HEK293T (cell line): ENCODE results near the gene HES2.

Source experiments
- ARNT ChIP-seq: fragments of 450-650 bp; IDR thresholded peaks from 2 replicates; pipeline ENCODE4 v1.6.1; 2017; ENCODE audit warnings: mild to moderate bottlenecking
- BHLHE40 ChIP-seq: fragments of 450-650 bp; IDR thresholded peaks from 2 replicates; pipeline ENCODE4 v1.6.1; 2016; ENCODE audit warnings: mild to moderate bottlenecking, moderate library complexity, borderline replicate concordance
- ELF4 ChIP-seq: fragments of 450-650 bp; IDR thresholded peaks from 2 replicates; pipeline ENCODE4 v1.6.1; 2017; ENCODE audit warnings: antibody characterized with exemption
- FOXA1 ChIP-seq: fragments of 450-650 bp; IDR thresholded peaks from 2 replicates; pipeline ENCODE4 v1.6.1; 2016; ENCODE audit warnings: mild to moderate bottlenecking
- FOXK2 ChIP-seq: fragments of 450-650 bp; IDR thresholded peaks from 2 replicates; pipeline ENCODE4 v1.6.1; 2016; ENCODE audit warnings: mild to moderate bottlenecking
- FOXM1 ChIP-seq: fragments of 450-650 bp; IDR thresholded peaks from 2 replicates; pipeline ENCODE4 v1.6.1; 2017; ENCODE audit warnings: mild to moderate bottlenecking, borderline replicate concordance
- HDGF ChIP-seq: fragments of 450-650 bp; IDR thresholded peaks from 2 replicates; pipeline ENCODE4 v1.6.1; 2017; ENCODE audit warnings: antibody characterized with exemption, borderline replicate concordance
- LEF1 ChIP-seq: fragments of 450-650 bp; IDR thresholded peaks from 2 replicates; pipeline ENCODE4 v1.6.1; 2017; ENCODE audit warnings: mild to moderate bottlenecking, borderline replicate concordance
- NFRKB ChIP-seq: fragments of 450-650 bp; IDR thresholded peaks from 2 replicates; pipeline ENCODE4 v1.6.1; 2016; ENCODE audit warnings: mild to moderate bottlenecking, moderate library complexity
- SP1 ChIP-seq: fragments of 450-650 bp; IDR thresholded peaks from 2 replicates; pipeline ENCODE4 v1.6.1; 2017
- SUZ12 ChIP-seq: fragments of 450-650 bp; IDR thresholded peaks from 2 replicates; pipeline ENCODE4 v1.6.1; 2016; ENCODE audit warnings: mild to moderate bottlenecking
- TARDBP ChIP-seq: fragments of 450-650 bp; IDR thresholded peaks from 2 replicates; pipeline ENCODE4 v1.6.1; 2016
- ZNF384 ChIP-seq: fragments of 450-650 bp; IDR thresholded peaks from 2 replicates; pipeline ENCODE4 v1.6.1; 2016
- TF ChIP-seq, protein P1 (sequence below): fragments of 450-650 bp; IDR thresholded peaks from 2 replicates; pipeline ENCODE4 v1.6.1; 2016

DNA sequence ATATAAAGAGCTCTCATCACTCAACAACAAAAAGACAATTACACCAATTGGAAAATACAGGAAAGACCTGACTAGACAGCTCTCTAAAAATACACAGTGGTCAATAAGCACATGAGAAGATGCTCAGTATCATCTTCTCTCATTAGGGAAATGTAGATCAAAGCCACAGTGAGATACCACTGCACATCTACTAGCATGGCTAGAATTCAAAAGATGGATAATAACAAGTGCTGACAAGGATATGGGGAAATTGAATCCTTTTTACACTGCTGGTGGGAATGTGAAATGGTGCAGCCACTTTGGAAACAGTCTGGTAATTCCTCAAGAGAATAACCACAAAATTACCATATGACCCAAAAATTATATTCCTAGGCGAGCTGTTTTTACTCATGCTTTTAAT lies 35.6 kb downstream of the HES2 start:
- no peak for TF ChIP-seq ZNF384
- TF ChIP-seq LEF1 = no peak
- TF ChIP-seq SUZ12 = no peak
- no peak for TF ChIP-seq ARNT
- no peak for TF ChIP-seq BHLHE40
- TF ChIP-seq FOXK2 = no peak
- TF ChIP-seq, protein P1, sequence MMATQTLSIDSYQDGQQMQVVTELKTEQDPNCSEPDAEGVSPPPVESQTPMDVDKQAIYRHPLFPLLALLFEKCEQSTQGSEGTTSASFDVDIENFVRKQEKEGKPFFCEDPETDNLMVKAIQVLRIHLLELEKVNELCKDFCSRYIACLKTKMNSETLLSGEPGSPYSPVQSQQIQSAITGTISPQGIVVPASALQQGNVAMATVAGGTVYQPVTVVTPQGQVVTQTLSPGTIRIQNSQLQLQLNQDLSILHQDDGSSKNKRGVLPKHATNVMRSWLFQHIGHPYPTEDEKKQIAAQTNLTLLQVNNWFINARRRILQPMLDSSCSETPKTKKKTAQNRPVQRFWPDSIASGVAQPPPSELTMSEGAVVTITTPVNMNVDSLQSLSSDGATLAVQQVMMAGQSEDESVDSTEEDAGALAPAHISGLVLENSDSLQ = no peak
- TF ChIP-seq NFRKB = no peak
- TF ChIP-seq FOXM1 = no peak
- no peak for TF ChIP-seq ELF4
- no peak for TF ChIP-seq FOXA1
- no peak for TF ChIP-seq TARDBP
- TF ChIP-seq SP1 = no peak
- no peak for TF ChIP-seq HDGF
